GM12878 (cell line): Measurements from ENCODE around the gene S100A8. TPM values are rescaled to one million over a fixed set of nuclear protein-coding genes. Genes with fewer than 3 reads are reported as not detected.

ENCODE experiments used
- ATAC-seq: fragments of 200-7000 bp; cut with Tn5 transposase; 3 replicates; pipeline ENCODE4 v1.9.1; 2020; ENCODE audit warnings: mild to moderate bottlenecking, moderate library complexity
- BruUV-seq: library from RNA; stranded (reverse); fragments of 400-500 nt; replicated peaks from 2 replicates; lab custom pipeline; 2021; lab: Mats Ljungman, UMichigan
- CTCF ChIA-PET: fragments of 300-600 bp; sonication (Branson Sonifier 250); formaldehyde crosslinking; extraction: SDS; loops from one replicate; lab custom pipeline; 2021; ENCODE audit warnings: inconsistent platforms; lab: Yijun Ruan, JAX
- POLR2A ChIA-PET: fragments of 350-600 bp; formaldehyde crosslinking; extraction: SDS; loops from one replicate; lab custom pipeline; 2021; ENCODE audit warnings: inconsistent platforms; lab: Charles Lee
- RAD21 ChIA-PET: fragments of 300-600 bp; sonication (Branson Sonifier 250); formaldehyde crosslinking; loops from one replicate; lab custom pipeline; 2023; ENCODE audit warnings: antibody characterized with exemption; ENCODE audit not compliant: unreplicated experiment; lab: Charles Lee
- SMC1A ChIA-PET: fragments of 300-600 bp; sonication (Branson Sonifier 250); formaldehyde crosslinking; loops from one replicate; lab custom pipeline; 2023; ENCODE audit not compliant: unreplicated experiment, uncharacterized antibody; lab: Charles Lee
- DNase-seq: peaks from one replicate; pipeline ENCODE4 v3.0.0-alpha.2; 2011; ENCODE audit warnings: low read depth, low spot score
- FAIRE-seq: peaks from 3 replicates; lab custom pipeline; 2011; peaks lifted over from hg19 to GRCh38; lab: Jason Lieb, UNC
- H2AFZ ChIP-seq: 2 replicates; pipeline ENCODE4 v1.6.0; 2011; ENCODE audit warnings: low read depth, low read length, control low read depth; ENCODE audit not compliant: control insufficient read depth
- H3K27ac ChIP-seq: 2 replicates; pipeline ENCODE4 v1.5.1; 2011; ENCODE audit warnings: control low read depth; ENCODE audit not compliant: control insufficient read depth, insufficient read depth
- H3K27me3 ChIP-seq, 2 experiments: replicated peaks in 1 of 2; 2 replicates each; pipeline versions ENCODE4 v1.6.0 to v1.6.1; 2011; ENCODE audit warnings: low read length in 1 of 2; ENCODE audit not compliant: control insufficient read depth in 2 of 2, insufficient read depth in 2 of 2
- H3K36me3 ChIP-seq, 2 experiments: 2 replicates each; pipeline ENCODE4 v1.5.1; 2011; ENCODE audit warnings: low read length in 1 of 2; ENCODE audit not compliant: control insufficient read depth in 2 of 2, insufficient read depth in 2 of 2
- H3K4me1 ChIP-seq: 2 replicates; pipeline ENCODE4 v1.6.1; 2011; ENCODE audit warnings: mild to moderate bottlenecking, low read length, moderate library complexity, mixed read lengths; ENCODE audit not compliant: control insufficient read depth, insufficient read depth
- H3K4me2 ChIP-seq: 2 replicates; pipeline ENCODE4 v1.6.0; 2011; ENCODE audit warnings: control low read depth; ENCODE audit not compliant: control insufficient read depth, insufficient read depth
- H3K4me3 ChIP-seq: fragments of 200-600 bp; sonication (generic); 2 replicates; pipeline ENCODE4 v1.5.1; 2016
- H3K79me2 ChIP-seq: 2 replicates; pipeline ENCODE4 v1.6.0; 2011; ENCODE audit warnings: low read length; ENCODE audit not compliant: control insufficient read depth, insufficient read depth
- H3K9ac ChIP-seq: 2 replicates; pipeline ENCODE4 v1.8.0; 2011; ENCODE audit warnings: low read length, control low read depth, mixed read lengths; ENCODE audit not compliant: control insufficient read depth, insufficient read depth
- H3K9me3 ChIP-seq: replicated peaks from 3 replicates; pipeline ENCODE4 v1.5.1; 2011; ENCODE audit warnings: mild to moderate bottlenecking, low read length; ENCODE audit not compliant: control insufficient read depth, insufficient read depth
- H4K20me1 ChIP-seq: 2 replicates; pipeline ENCODE4 v1.6.0; 2011; ENCODE audit not compliant: control insufficient read depth, insufficient read depth
- BCLAF1 ChIP-seq: fragments of 450-650 bp; IDR thresholded peaks from 2 replicates; pipeline ENCODE4 v1.6.1; 2017; ENCODE audit warnings: antibody characterized with exemption, mild to moderate bottlenecking, moderate library complexity
- BHLHE40 ChIP-seq, 2 experiments: fragments of 450-650 bp in 1 of 2; IDR thresholded peaks; 2 replicates each; pipeline ENCODE4 v1.6.1; 2011 to 2017; ENCODE audit warnings: low read depth in 2 of 2, borderline replicate concordance in 1 of 2, improper control_type of control experiment in 1 of 2, low read length in 1 of 2, mild to moderate bottlenecking in 1 of 2
- EZH2 ChIP-seq: IDR thresholded peaks from 2 replicates; pipeline ENCODE4 v1.6.1; 2012; ENCODE audit warnings: low read depth, mild to moderate bottlenecking, control low read depth, inconsistent platforms, low read length, borderline replicate concordance; ENCODE audit not compliant: control insufficient read depth
- IRF3 ChIP-seq: fragments of 450-650 bp; IDR thresholded peaks from 2 replicates; pipeline ENCODE4 v1.6.1; 2014; ENCODE audit warnings: mild to moderate bottlenecking
- MTA3 ChIP-seq: IDR thresholded peaks from 2 replicates; pipeline ENCODE4 v1.6.1; 2012; ENCODE audit warnings: low read length, inconsistent platforms, borderline replicate concordance
- NFIC ChIP-seq: IDR thresholded peaks from 2 replicates; pipeline ENCODE4 v1.6.1; 2012; ENCODE audit warnings: low read depth, mild to moderate bottlenecking, inconsistent platforms, low read length, moderate library complexity
- NKRF ChIP-seq: fragments of 450-650 bp; conservative IDR thresholded peaks from 2 replicates; pipeline ENCODE4 v1.6.1; 2017; ENCODE audit warnings: mild to moderate bottlenecking, moderate library complexity
- SPI1 ChIP-seq: IDR thresholded peaks from 2 replicates; pipeline ENCODE4 v1.6.1; 2011; ENCODE audit warnings: low read depth, mild to moderate bottlenecking, low read length, moderate library complexity, borderline replicate concordance; ENCODE audit not compliant: insufficient read depth
- SREBF2 ChIP-seq: IDR thresholded peaks from 2 replicates; pipeline ENCODE4 v1.6.1; 2012; ENCODE audit warnings: mild to moderate bottlenecking, low read length
- TAF1 ChIP-seq: IDR thresholded peaks from 2 replicates; pipeline ENCODE4 v1.6.1; 2011; ENCODE audit warnings: mild to moderate bottlenecking, low read depth, low read length, borderline replicate concordance
- TCF12 ChIP-seq: IDR thresholded peaks from 2 replicates; pipeline ENCODE4 v1.6.1; 2011; ENCODE audit warnings: low read depth, mild to moderate bottlenecking, low read length
- ZNF384 ChIP-seq: IDR thresholded peaks from 2 replicates; pipeline ENCODE4 v1.6.1; 2012; ENCODE audit warnings: low read depth, mild to moderate bottlenecking, low read length, improper control_type of control experiment, borderline replicate concordance
- WGBS: methylation state at CpG from one replicate; pipeline ENCODE4 v1.1.6; 2016; ENCODE audit warnings: low lambda C conversion rate; ENCODE audit not compliant: insufficient replicate concordance, insufficient coverage; ENCODE audit errors: missing lambda C conversion rate; 5-methylcytosine and 5-hydroxymethylcytosine counted together
- in situ Hi-C: fragments of 300-500 bp; cut with MboI; formaldehyde crosslinking; loops from 9 replicates; pipeline ENCODE4 v1.14.3; 2018; ENCODE audit warnings: mixed read lengths
- intact Hi-C: fragments of 100-400 bp; cut with micrococcal nuclease; formaldehyde crosslinking; loops from one replicate; pipeline ENCODE4 v1.14.2; 2022; ENCODE audit not compliant: unreplicated experiment
- polyA plus RNA-seq, 11 experiments: library from polyadenylated mRNA; depleted of rRNA in 4 of 11; unstranded in 6 of 11; stranded (reverse) in 5 of 11; fragments of >200 nt; fragmentation: Nextera tagmentation in 4 of 11; fragmentation: Illumina TruSeq in 1 of 11; extraction: Ambion mirVana in 4 of 11; extraction: Trizol in 1 of 11; gene quantifications; 1 replicate in 1 of 11; 2 replicates in 10 of 11; pipeline versions ENCODE4 v1.2.1 to v1.2.3, GENCODE V29; 2011 to 2016; ENCODE audit warnings: inconsistent platforms in 2 of 11, missing spikeins in 2 of 11, low read depth in 1 of 11
- total RNA-seq, 4 experiments: library from RNA; depleted of rRNA in 3 of 4; stranded (reverse); fragments of >200 nt in 3 of 4; fragmentation: Illumina TruSeq in 1 of 4; extraction: Trizol in 1 of 4; gene quantifications; 2 replicates each; pipeline versions ENCODE4 v1.2.1 to v1.2.3, GENCODE V29; 2013 to 2021

Gene S100A8
- total and polyA plus RNA-seq, 10 of the 15 experiments (the other 5 are each of a cell fraction or from before 2014, with no cell fraction given): 0.28 TPM; not detected in 9

GRCh38 chr1:153375511-153375910, 15.4 kb downstream of the S100A8 start, which contains the start of gene S100A12:
Gene S100A12 (minus strand): TSS chr1:153375621. CDS start chr1:153374592, 1,029 bp downstream.
- Histone ChIP-seq H3K4me3 (no peak within 1 kb of the TSS), H3K79me2 (no peaks in the 10 kb centered on the region), H3K4me1 (no peaks in the 10 kb centered on the region), H2AFZ (no peak within 1 kb of the TSS), H3K4me2 (no peak within 1 kb of the TSS), H3K9ac (no peak within 1 kb of the TSS), H3K27ac (no peak within 1 kb of the TSS), H3K27me3 (no peaks in the 10 kb centered on the region), H4K20me1 (no peaks in the 10 kb centered on the region), H3K36me3 (no peaks in the 10 kb centered on the region), H3K9me3 (no peaks in the 10 kb centered on the region)
- POLR2A ChIA-PET: no interaction called here
- no TSS peak for BruUV-seq
- RAD21 ChIA-PET: no interaction called here
- no peak for FAIRE-seq
- 0% methylated on average over 1 of the region's 1 CpG for WGBS
- intact Hi-C loops (no loop called here), in situ Hi-C loops (no loop called here)
- no peak for ATAC-seq
- DNase-seq: no peak
- TF ChIP-seq MTA3 (no peak), BCLAF1 (no peak), TAF1 (no peak), EZH2 (no peak), ZNF384 (no peak), NKRF (no peak), TCF12 (no peak), BHLHE40 (IDR thresholded peaks at IDR 0.05; ENCODE audit: borderline replicate concordance in 1 of 2, low read depth in 2 of 2, low read length in 1 of 2) (no peak), NFIC (no peak), SPI1 (no peak), SREBF2 (no peak), IRF3 (no peak)
- CTCF ChIA-PET: interaction anchor here (1.3 kb wide), 1 partner anchor 119 kb away, joined by 3 read pairs; no protein-coding TSS in a partner anchor
- SMC1A ChIA-PET: no interaction called here
